Sciatic nerve (tissue), 2 donors: ENCODE data around the gene CHST1. TPM values are rescaled to one million over a fixed set of nuclear protein-coding genes. Genes with fewer than 3 reads are reported as not detected.

Experiments
- ATAC-seq: fragments of 200-7000 bp; cut with Tn5 transposase; one replicate; pipeline ENCODE4 v1.9.1; 2020; ENCODE audit warnings: mild to moderate bottlenecking, moderate library complexity
- DNase-seq: peaks from one replicate; pipeline ENCODE4 v3.0.0-alpha.2; 2020; ENCODE audit warnings: low spot score
- intact Hi-C: fragments of 100-400 bp; cut with DNase I; formaldehyde crosslinking; loops from one replicate; pipeline ENCODE4 v1.14.2; 2022
- total RNA-seq: library from RNA; stranded (reverse); fragmentation: NEBNext Ultra II Directional; extraction: Animal tissue kit (Norgen Biotek cat#: 25700); gene quantifications from one replicate; pipeline ENCODE4 v1.2.1, GENCODE V29; 2021
- donor health status: DM: no; HTN: no; CAD: no.
- donor health status: DM: no; HTN: no; CAD: no.

Gene CHST1
- total RNA-seq, 1 donor from 2014 or later: 2.1 TPM

DNA sequence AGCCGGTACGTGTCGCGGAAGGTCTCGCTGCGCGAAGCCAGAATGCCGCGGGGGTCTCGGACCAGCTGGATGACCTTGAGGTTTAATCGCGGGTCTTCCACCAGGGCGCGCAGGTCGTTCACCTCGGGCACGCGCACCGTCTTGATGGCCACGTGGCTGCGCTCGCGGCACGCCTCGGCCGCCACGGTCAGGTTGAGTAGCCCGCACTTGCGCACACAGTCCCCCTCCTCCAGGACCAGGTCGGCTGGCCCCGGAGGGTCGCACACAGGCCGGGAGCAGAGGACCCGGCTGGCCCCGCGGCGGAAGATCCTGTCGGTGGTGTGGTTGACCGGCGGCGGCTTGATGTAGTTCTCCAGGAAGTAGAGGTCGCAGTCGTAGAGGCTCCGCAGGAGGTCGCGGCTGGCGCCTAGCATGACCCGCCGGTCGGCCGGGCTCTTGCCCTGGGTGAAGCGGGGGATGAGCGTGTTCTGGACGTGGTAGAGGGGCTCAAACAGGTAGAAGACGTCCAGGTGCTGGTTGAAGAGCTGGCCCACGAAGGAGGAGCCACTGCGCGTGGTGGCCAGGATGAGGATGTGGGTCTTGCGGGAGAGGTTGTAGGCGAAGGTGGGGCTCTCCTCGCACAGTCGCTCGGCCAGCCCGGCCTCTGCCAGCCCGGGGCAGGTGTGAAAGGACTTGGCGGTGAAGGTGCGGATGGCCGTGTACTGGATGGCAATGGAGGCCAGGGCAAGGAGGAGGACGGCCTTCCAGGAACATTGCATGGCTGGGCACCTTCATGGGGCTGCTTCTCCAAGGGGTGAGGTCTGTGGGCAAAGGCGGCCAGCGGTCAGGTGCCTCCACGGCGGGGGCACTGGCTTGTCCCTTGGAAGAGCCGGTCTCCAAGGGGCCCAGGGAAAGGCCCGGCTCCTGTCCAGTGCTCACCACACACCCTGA is 15.0 kb downstream of the CHST1 start:
- intact Hi-C loops: no loop called here
- no peak for ATAC-seq
- DNase-seq: no peak

DNA sequence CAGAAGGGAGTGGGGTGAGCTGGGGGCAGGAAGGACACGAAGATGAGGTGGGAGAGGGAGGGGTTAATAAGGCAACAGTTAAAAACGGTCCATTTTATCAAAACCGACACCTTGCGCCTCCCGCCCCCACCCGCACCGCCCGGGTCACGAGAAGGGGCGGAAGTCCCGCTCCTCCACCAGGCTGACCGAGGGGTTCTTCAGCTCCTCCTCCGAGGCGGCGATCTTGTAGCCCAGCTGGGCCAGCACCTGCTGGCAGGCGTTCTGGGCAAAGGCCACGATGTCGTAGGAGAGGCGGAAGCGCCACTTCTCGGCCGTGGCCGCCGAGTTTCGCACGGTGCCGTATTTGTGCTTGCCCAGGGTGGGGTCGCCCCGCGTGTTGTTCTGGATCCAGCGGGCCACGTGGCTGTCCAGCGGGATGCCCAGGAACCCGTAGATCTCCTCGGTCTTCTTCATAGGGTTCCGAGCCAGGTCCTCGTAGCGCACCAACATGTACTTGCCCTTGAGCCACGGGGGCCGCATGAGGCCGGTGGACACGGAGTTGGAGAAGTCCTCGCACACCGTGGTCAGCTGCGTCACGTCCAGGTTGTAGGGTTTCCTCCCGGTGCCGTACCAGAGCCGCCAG is 15.8 kb downstream of the CHST1 start:
- intact Hi-C loops: no loop called here
- DNase-seq (no peak), ATAC-seq (no peak)

GRCh38 chr11:45648931-45649330 is 16.5 kb downstream of the CHST1 start:
- ATAC-seq (no peak), DNase-seq (no peak)
- intact Hi-C loops: no loop called here

DNA sequence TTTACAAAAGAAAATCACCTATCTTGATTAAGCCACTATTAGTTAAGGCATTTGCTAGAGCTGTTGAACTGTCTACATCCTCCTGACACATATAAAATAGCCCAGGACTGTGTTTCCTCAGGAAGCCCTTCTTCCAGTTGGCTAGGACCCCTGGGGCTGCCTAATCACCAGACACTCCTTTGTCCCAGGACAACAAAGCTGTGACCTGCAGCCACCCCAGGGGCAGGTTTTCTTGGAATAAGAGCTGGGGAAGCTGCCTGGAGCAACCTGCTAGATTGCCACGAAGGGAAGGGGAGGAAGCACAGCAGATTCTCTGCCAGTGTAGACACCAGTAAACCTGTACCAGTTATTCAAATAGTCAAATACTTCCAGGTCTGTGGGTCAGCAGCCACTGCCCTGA is 17.6 kb downstream of the CHST1 start:
- intact Hi-C loops: no loop called here
- no peak for DNase-seq
- no peak for ATAC-seq

DNA sequence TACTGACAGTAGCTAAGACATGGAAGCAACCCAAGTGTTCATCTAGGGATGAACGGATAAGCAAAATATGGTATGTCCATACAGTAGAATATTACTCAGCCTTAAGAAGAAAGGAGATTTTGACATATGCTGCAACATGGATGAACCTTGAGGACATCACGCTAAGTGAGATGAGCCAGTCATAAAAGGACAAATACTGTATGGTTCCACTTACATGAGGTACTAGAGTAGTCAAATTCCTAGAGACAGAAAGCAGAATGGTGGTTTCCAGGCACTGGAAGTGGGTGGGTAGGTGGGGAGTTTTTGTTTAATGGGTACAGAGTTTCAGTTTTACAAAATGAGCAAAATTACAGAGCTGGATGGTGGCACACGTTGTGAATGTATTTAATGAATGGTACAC is 18.1 kb downstream of the CHST1 start:
- no peak for DNase-seq
- no peak for ATAC-seq
- intact Hi-C loops: no loop called here

DNA sequence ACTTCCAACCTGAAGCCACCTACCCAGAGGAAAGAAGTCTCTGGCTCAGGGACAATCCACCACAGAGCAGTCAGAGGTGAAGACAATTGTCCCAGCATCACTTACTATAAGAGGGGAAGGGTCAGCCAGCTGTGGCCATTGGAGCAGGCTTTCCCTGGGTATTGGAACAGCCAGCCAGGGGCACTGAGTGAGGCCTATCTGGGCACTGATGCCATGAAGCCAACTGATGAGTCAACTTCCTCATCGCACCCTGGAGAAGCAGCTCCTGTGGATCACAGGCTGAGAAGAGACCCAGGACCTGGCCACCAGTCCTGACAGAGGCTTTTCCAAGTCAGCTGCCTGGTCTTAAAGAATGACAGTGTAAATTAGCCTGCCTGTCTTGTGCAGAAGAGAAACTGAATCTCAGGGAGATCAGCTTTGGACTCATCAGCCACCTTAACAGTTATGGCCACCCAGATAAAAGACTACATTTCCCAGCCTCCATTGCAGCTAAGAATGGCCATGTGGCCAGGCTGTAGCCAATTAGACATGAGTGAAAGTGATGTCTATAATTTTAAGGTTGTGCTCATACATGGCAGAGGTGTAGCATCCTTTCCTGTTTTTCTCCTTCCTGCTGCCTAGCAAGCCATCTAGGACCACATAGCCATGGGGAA is 19.0 kb downstream of the CHST1 start:
- intact Hi-C loops: no loop called here
- ATAC-seq (no peak), DNase-seq (no peak)

- no peak for ATAC-seq
- DNase-seq: no peak
- intact Hi-C loops: no loop called here
Measured at GRCh38 chr11:45644981-45645889, 20.2 kb downstream of the CHST1 start.

DNA sequence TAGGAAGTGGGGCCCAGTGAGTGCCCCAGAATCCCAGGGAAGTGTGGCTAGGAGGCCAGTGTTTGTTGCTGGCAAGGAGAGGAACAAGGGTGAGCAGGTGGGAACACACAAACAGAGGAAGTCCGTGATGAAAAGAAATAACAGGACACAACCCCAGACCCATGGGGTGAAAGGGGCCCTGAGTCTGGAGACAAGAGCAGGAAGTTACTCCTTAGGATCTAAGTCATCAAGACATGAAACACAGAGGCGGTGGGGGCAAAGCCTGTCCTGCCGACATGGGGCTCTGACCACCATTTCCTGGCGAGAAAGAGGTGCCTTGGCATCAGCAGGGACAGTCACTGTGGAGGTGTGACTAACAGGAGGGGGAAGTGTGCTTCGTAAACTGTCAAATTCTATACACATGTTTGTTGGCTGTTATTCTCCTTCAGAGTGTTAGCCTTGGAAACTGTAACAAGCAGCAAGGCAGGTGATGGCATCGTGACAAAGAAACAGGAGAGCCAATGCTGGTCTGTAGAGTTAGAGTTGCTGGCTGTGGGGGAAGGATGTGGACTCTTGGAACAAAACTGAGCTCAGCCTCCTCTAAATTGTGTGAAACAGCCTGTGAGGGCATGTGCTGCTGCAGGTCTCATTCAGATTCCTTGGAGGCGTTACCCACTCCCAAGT is 21.7 kb downstream of the CHST1 start:
- ATAC-seq (no peak), DNase-seq (no peak)
- intact Hi-C loops: no loop called here

- intact Hi-C loops: no loop called here
- no peak for ATAC-seq
- DNase-seq: no peak
Measured at GRCh38 chr11:45641961-45642360, 23.5 kb downstream of the CHST1 start.

GRCh38 chr11:45638051-45638450 is 27.4 kb downstream of the CHST1 start:
- DNase-seq (no peak), ATAC-seq (no peak)
- intact Hi-C loops: no loop called here

- ATAC-seq: no peak
- intact Hi-C loops: no loop called here
Measured at GRCh38 chr11:45635907-45636306, 29.5 kb downstream of the CHST1 start.

DNA sequence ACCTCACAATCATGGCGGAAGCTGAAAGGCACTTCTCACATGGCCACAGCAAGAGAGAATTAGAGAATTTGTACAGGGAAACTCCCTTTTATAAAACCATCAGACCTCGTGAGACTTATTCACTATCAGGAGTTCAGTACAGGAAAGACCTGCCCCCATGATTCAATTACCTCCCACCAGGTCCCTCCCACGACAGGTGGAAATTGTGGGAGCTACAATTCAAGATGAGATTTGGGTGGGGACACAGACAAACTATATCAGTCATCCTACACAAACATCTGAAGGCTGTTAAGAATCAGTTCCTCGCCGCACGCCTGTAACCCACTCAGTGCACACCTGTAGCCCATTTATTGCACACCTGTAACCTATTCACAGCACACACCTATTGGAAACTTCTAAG is 39.8 kb downstream of the CHST1 start:
- DNase-seq (no peak), ATAC-seq (no peak)
- intact Hi-C loops: no loop called here

More at GRCh38 chr11:45635907-45636306, 29.5 kb downstream of the CHST1 start:
- DNase-seq: no peak

DNA sequence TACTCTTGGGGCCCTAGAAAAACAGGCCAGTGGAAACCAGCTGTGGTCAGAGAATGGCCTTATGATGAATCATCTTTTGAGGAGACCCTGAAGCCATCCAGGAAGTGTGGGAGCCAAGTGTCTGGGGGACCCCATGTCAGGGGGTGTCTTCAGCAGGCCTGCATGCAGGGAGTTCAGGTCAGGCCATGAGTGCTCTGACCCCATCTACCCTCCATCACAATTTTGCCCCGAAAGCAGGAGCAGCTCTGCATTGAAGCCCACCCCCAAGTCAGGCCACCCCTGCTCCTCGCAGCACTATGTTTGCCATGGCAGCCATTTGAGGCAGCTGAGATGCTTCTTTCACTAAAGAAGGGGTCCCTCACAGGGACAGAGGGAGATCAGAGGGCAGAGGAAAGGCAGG is 41.3 kb downstream of the CHST1 start:
- DNase-seq (no peak), ATAC-seq (no peak)
- intact Hi-C loops: no loop called here

GRCh38 chr11:45622861-45623260 is 42.6 kb downstream of the CHST1 start:
- DNase-seq: no peak
- intact Hi-C loops: no loop called here
- ATAC-seq: no peak

- no peak for DNase-seq
- intact Hi-C loops: no loop called here
- ATAC-seq: no peak
Measured at GRCh38 chr11:45622283-45622682, 43.1 kb downstream of the CHST1 start.

- ATAC-seq (no peak), DNase-seq (no peak)
- intact Hi-C loops: no loop called here
Measured at GRCh38 chr11:45621588-45621987, 43.8 kb downstream of the CHST1 start.

DNA sequence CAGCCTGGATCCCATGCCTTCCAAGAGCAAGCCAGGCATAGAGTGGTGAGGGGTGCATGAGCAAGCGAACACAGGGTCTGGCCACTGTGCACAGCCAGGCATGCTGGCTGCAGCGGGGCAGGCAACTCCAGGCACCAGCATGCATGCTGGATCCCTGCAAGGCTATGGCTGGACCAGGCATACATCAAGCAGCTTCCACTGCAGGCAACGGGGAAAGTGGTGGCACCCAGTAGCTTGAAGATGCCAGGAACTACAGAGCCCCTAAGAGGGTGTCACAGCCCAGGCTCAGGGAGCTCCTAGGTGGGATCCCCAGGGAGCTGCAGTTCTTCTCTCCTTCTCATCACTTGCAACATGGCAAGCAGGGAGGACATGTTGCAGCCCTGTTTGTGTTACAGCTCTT is 45.2 kb downstream of the CHST1 start:
- no peak for DNase-seq
- intact Hi-C loops: no loop called here

GRCh38 chr11:45618897-45619296 is 46.5 kb downstream of the CHST1 start:
- no peak for DNase-seq
- intact Hi-C loops: no loop called here
- ATAC-seq: no peak

More for the DNA sequence above, 45.2 kb downstream of the CHST1 start:
- no peak for ATAC-seq
